HG03175 (cell line): ENCODE measurements around the gene CREB3L2.
"Not testable (repeated sequence)": the region's sequence is repeated elsewhere in the genome, so short reads cannot be mapped to it uniquely, and the experiment has no call there.

Source experiments
- ATAC-seq: cut with Tn5 transposase; IDR thresholded peaks from one replicate; pipeline ENCODE4 v1.9.1; 2021; ENCODE audit warnings: mild to moderate bottlenecking, moderate library complexity; ENCODE audit not compliant: unreplicated experiment

The CREB3L2 gene

GRCh38 chr7:138014201-138014600 is 12.3 kb upstream of the CREB3L2 start:
- not testable (repeated sequence) for ATAC-seq

- no peak for ATAC-seq
Measured at GRCh38 chr7:138009350-138009653, 7.4 kb upstream of the CREB3L2 start.

GRCh38 chr7:138008588-138009349 is 6.9 kb upstream of the CREB3L2 start:
- peak; percentile 53 for ATAC-seq

GRCh38 chr7:138008019-138008587 is 6.2 kb upstream of the CREB3L2 start:
- ATAC-seq = no peak

- no peak for ATAC-seq
Measured at GRCh38 chr7:138006106-138006505, 4.2 kb upstream of the CREB3L2 start.

GRCh38 chr7:138004936-138005335 is 3.0 kb upstream of the CREB3L2 start:
- ATAC-seq = no peak

GRCh38 chr7:138004046-138004445 is 2.2 kb upstream of the CREB3L2 start:
- ATAC-seq = no peak

- no peak for ATAC-seq
Measured at GRCh38 chr7:138002828-138003189, 923 bp upstream of the CREB3L2 start.

- peak; percentile 97 for ATAC-seq
Measured at GRCh38 chr7:138002096-138002827, 376 bp upstream of the CREB3L2 start.

- ATAC-seq = no peak
Measured at GRCh38 chr7:138000081-138000701, 1.7 kb downstream of the CREB3L2 start.

GRCh38 chr7:137999496-138000080 is 2.3 kb downstream of the CREB3L2 start:
- ATAC-seq = no peak

GRCh38 chr7:137998250-137998649 is 3.6 kb downstream of the CREB3L2 start:
- no peak for ATAC-seq

- ATAC-seq = no peak
Measured at GRCh38 chr7:137996871-137997270, 5.0 kb downstream of the CREB3L2 start.

- no peak for ATAC-seq
Measured at GRCh38 chr7:137996386-137996851, 5.5 kb downstream of the CREB3L2 start.

GRCh38 chr7:137994216-137994615 is 7.7 kb downstream of the CREB3L2 start:
- ATAC-seq = no peak

GRCh38 chr7:137993395-137993743 is 8.5 kb downstream of the CREB3L2 start:
- no peak for ATAC-seq

GRCh38 chr7:137992550-137993394 is 9.1 kb downstream of the CREB3L2 start:
- ATAC-seq = peak; percentile 69

- ATAC-seq = no peak
Measured at GRCh38 chr7:137992104-137992549, 9.8 kb downstream of the CREB3L2 start.

- no peak for ATAC-seq
Measured at GRCh38 chr7:137990251-137990941, 11.5 kb downstream of the CREB3L2 start.

GRCh38 chr7:137989590-137989989 is 12.3 kb downstream of the CREB3L2 start:
- no peak for ATAC-seq
